NCI-H446 treated with DMSO at 0.1 percent for 48 hours (cell line): Measurements from ENCODE around the gene SLC2A11.

ENCODE experiments used
- DNase-seq: peaks from one replicate; lab custom pipeline; 2025; lab: John Stamatoyannopoulos, UW

SLC2A11 gene

GRCh38 chr22:23832226-23833016, 25.3 kb upstream of the SLC2A11 start:
- no peak for DNase-seq

GRCh38 chr22:23833017-23833751, 24.5 kb upstream of the SLC2A11 start:
- DNase-seq: no peak

- DNase-seq: no peak
Observed at GRCh38 chr22:23833911-23834317, 23.8 kb upstream of the SLC2A11 start.

GRCh38 chr22:23834406-23834792, 23.3 kb upstream of the SLC2A11 start:
- DNase-seq: no peak

GRCh38 chr22:23834793-23835483, 22.7 kb upstream of the SLC2A11 start:
- DNase-seq: no peak

GRCh38 chr22:23835484-23836144, 22.1 kb upstream of the SLC2A11 start:
- no peak for DNase-seq

- no peak for DNase-seq
Observed at GRCh38 chr22:23836281-23836680, 21.4 kb upstream of the SLC2A11 start.

- no peak for DNase-seq
Observed at GRCh38 chr22:23836692-23837495, 20.8 kb upstream of the SLC2A11 start.

GRCh38 chr22:23837496-23837859, 20.2 kb upstream of the SLC2A11 start:
- no peak for DNase-seq

- no peak for DNase-seq
Observed at GRCh38 chr22:23837911-23838680, 19.6 kb upstream of the SLC2A11 start.

- DNase-seq: peak; percentile 95
Observed at GRCh38 chr22:23838681-23839468, 18.8 kb upstream of the SLC2A11 start, which contains the start of gene DERL3. DERL3 (minus strand) TSS chr22:23839006; CDS start chr22:23838987, 19 bp downstream.

- no peak for DNase-seq
Observed at GRCh38 chr22:23840026-23840425, 17.6 kb upstream of the SLC2A11 start.

- DNase-seq: no peak
Observed at GRCh38 chr22:23841292-23841691, 16.4 kb upstream of the SLC2A11 start.

- no peak for DNase-seq
Observed at GRCh38 chr22:23841736-23842445, 15.8 kb upstream of the SLC2A11 start.

GRCh38 chr22:23842599-23842998, 15.1 kb upstream of the SLC2A11 start:
- DNase-seq: no peak

- no peak for DNase-seq
Observed at GRCh38 chr22:23844739-23845202, 12.9 kb upstream of the SLC2A11 start.

- DNase-seq: no peak
Observed at GRCh38 chr22:23845265-23846080, 12.2 kb upstream of the SLC2A11 start.

GRCh38 chr22:23846081-23846469, 11.6 kb upstream of the SLC2A11 start:
- no peak for DNase-seq
